GM12891 (cell line): ENCODE results near the gene LRRC10B.

Source experiments
- PAX5 ChIP-seq: IDR thresholded peaks from 2 replicates; pipeline ENCODE4 v1.6.1; 2011; ENCODE audit warnings: low read length, moderate library complexity, mild to moderate bottlenecking; ENCODE audit not compliant: insufficient read depth, severe bottlenecking
- POLR2A ChIP-seq: IDR thresholded peaks from 2 replicates; pipeline ENCODE4 v1.6.1; 2011; ENCODE audit warnings: low read depth, low read length, control low read depth
- POLR2AphosphoS5 ChIP-seq: IDR thresholded peaks from 2 replicates; pipeline ENCODE4 v1.6.1; 2011; ENCODE audit warnings: low read depth, low read length, control low read depth
- POU2F2 ChIP-seq: IDR thresholded peaks from 2 replicates; pipeline ENCODE4 v1.6.1; 2011; ENCODE audit warnings: low read depth, mild to moderate bottlenecking, control low read depth, low read length, moderate library complexity
- SPI1 ChIP-seq: IDR thresholded peaks from 2 replicates; pipeline ENCODE4 v1.6.1; 2011; ENCODE audit warnings: low read depth, low read length, control low read depth
- TAF1 ChIP-seq: IDR thresholded peaks from 2 replicates; pipeline ENCODE4 v1.6.1; 2011; ENCODE audit warnings: low read depth, low read length, control low read depth

- TF ChIP-seq TAF1 = no peak
- no peak for TF ChIP-seq POLR2AphosphoS5
- TF ChIP-seq POLR2A = no peak
- TF ChIP-seq SPI1 = no peak
- no peak for TF ChIP-seq POU2F2
- no peak for TF ChIP-seq PAX5
Observed at GRCh38 chr11:61546663-61547062, 38.1 kb downstream of the LRRC10B start.
